ENCODE measurements around the gene CALR. TPM values are rescaled to one million over a fixed set of nuclear protein-coding genes. Genes with fewer than 3 reads are reported as not detected.
"Not testable (repeated sequence)": the region's sequence is repeated elsewhere in the genome, so short reads cannot be mapped to it uniquely, and the experiment has no call there.

The CALR gene
- total RNA-seq, 3 donors from 2014 or later = 1,489 to 1,621 (median 1,575) TPM

DNA sequence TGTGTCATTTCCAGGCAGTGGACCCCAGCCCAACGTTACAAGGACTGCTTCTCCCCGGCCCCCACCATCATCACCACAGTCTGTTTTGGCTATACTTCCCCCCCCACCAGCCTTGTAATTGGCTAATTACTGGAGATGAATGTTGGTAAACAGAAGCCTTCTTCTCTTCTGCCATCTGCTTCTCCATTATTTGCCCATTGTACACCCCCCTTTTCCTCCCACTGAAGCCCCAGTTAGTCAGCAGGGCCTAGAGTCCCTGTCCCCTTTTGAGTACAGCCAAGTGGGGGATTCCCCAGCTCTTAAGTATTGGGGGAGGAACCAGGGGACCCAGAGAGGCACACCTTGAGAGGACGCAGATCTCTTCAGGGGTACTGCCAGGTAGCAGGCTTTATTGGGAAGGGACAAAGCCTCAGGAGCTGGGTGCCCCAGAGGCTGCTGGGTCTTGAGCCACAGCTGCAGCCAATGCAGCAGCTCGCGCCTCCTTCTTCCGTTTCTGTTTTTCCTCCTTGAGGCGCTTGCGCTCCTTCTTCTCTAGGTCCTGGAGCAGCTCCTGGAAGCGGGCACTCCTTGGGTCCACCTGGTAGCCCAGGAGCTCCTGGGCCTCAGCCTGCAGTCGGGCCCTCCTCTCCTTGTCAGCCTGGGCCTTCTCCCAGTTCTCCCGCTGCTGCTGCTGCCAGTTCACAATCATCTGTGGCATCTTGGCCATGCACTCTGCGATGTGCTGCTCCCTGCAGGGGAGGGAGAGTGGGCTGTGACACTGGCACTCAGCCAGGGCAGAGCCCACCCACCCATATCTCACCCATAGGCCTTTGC, 15.6 kb downstream of the CALR start:
- H3K4me3 Mint-ChIP-seq = peak overlapping the region; percentile 54
- ATAC-seq = peak; percentile 19 to 20

DNA sequence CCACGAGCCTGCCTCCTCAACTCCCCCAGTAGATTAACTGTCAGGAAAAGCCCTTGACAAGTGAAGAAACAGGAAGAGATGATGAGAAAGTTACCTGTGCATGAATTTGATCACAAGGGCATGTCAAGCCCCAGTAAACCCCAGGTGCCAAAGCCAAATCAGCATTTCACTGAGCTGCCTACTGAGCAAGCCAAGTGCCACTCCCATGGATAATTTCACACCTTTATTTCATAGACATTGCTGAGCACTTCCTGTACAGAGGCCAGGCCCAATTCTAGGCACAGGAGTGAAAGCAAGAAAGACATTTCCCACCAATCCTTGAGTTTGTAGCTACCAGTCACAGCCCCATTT, 16.2 kb downstream of the CALR start:
- Mint-ChIP-seq H3K9me3 (no peaks in the 10 kb centered on the region), H3K36me3 (ENCODE audit: insufficient read depth) (peaks cover 33% of the 10 kb centered on the region), H3K27me3 (ENCODE audit: low read depth) (no peaks in the 10 kb centered on the region), H3K4me1 (ENCODE audit: low read depth) (peaks cover 32% of the 10 kb centered on the region), H3K4me3 (peak overlapping the region; percentile 54)
- DNase-seq (no peak), ATAC-seq (no peak)

More for the DNA sequence above, 15.6 kb downstream of the CALR start:
- DNase-seq = no peak
- Mint-ChIP-seq H3K9me3 (no peaks in the 10 kb centered on the region), H3K4me1 (ENCODE audit: low read depth) (peaks cover 32% of the 10 kb centered on the region), H3K36me3 (ENCODE audit: insufficient read depth) (peaks cover 34% of the 10 kb centered on the region), H3K27me3 (ENCODE audit: low read depth) (no peaks in the 10 kb centered on the region)

DNA sequence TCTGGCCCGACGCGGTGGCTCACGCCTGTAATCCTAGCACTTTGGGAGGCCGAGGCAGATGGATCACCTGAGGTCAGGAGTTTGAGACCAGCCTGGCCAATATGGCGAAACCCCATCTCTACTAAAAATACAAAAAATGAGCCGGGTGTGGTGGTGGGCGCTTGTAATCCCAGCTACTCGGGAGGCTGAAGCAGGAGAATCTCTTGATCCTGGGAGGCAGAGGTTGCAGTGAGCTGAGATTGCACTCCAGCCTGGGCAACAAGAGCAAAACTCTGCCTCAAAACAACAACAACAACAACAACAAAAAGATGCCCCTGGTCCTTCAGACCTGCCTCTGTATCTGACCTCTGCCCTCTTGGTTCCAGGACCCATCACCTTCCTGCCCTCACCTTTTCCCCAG, 17.2 kb downstream of the CALR start:
- Mint-ChIP-seq H3K36me3 (ENCODE audit: insufficient read depth) (peaks cover 26% of the 10 kb centered on the region), H3K4me1 (ENCODE audit: low read depth) (peaks cover 32% of the 10 kb centered on the region), H3K4me3 (peak overlapping the region; percentile 91)
- not testable (repeated sequence) for ATAC-seq; DNase-seq; H3K9me3 Mint-ChIP-seq; H3K27me3 Mint-ChIP-seq (ENCODE audit: low read depth)

DNA sequence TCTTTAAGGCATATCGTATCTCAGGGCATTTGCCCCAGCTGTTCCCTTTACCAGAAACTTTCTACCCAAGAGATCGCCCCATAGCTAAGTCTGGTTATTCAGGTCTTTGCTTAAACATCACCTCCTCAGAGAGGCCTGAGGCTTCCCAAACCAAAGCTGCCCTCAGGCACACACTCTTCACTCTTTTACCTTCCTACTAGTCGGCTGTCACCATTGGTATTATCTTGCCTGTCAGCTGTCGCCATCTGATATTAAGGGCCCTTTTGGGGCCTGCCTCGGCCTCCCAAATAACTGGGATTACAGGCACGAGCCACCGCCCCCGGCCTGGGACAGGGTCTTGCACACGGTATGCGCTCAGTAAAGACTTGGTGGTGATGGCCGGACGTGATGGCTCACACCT, 17.6 kb downstream of the CALR start:
- H3K9me3 Mint-ChIP-seq = no peaks in the 10 kb centered on the region
- H3K4me1 Mint-ChIP-seq (ENCODE audit: low read depth) = peaks cover 32% of the 10 kb centered on the region
- ATAC-seq (no peak), DNase-seq (no peak)
- H3K27me3 Mint-ChIP-seq (ENCODE audit: low read depth) = peaks cover 2% of the 10 kb centered on the region
- H3K36me3 Mint-ChIP-seq (ENCODE audit: insufficient read depth) = peaks cover 26% of the 10 kb centered on the region
- peak overlapping the region; percentile 91 for H3K4me3 Mint-ChIP-seq

DNA sequence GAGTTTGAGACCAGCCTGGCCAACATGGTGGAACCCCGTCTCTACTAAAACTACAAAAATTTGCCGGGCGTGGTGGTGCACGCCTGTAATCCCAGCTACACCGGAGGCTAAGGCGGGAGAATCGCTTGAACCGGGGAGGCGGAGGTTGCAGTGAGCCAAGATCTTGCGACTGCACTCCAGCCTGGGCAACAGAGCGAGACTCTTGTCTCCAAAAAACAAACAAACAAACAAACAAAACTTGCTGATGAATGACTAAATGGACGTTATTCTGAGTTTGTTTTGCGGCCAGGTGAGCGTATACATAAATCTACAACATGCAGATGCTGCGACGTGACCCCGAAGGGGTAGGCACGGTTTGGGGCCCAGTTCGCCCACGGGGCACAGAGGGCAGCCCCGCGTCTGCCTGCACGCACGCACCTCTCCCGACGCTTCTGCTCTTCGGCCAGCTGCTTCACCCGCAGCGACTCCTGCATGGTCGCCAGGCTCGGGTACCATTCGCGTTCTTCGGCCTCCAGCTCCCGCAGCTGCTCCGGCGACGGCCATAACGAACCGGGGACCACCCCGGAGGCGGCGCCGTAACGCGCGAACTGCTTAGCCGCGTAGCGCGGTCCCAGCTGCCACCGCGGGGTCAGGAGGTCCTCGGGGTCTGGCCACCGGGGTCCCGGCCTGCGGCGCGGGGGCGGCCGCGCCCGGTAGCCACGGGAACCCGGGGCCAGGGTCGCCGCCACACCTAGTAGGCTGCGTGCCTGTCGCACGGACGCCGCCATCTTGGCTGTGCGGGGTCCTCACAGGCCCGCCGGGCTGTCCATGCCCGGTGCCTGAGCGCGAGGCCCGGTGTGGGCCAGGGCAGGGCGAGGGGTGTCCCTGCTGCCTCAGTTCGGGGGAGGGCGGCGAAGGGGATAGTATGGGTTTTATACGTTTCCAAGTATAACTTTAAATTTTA, 18.3 kb downstream of the CALR start, which contains the start of gene GADD45GIP1:
GADD45GIP1 (minus strand) TSS at position 778 of the 943 bp plus-strand sequence; CDS start at position 767, 11 bp downstream.
- peak within 1 kb of the TSS; percentile 91 for H3K4me3 Mint-ChIP-seq
- DNase-seq (peak; percentile 79), ATAC-seq (peak; percentile 96 to 97)
- H3K9me3 Mint-ChIP-seq = no peaks in the 10 kb centered on the region
- peaks cover 20% of the 10 kb centered on the region for H3K36me3 Mint-ChIP-seq (ENCODE audit: insufficient read depth)
- H3K4me1 Mint-ChIP-seq (ENCODE audit: low read depth) = peaks cover 32% of the 10 kb centered on the region
- peaks cover 2% of the 10 kb centered on the region for H3K27me3 Mint-ChIP-seq (ENCODE audit: low read depth)

DNA sequence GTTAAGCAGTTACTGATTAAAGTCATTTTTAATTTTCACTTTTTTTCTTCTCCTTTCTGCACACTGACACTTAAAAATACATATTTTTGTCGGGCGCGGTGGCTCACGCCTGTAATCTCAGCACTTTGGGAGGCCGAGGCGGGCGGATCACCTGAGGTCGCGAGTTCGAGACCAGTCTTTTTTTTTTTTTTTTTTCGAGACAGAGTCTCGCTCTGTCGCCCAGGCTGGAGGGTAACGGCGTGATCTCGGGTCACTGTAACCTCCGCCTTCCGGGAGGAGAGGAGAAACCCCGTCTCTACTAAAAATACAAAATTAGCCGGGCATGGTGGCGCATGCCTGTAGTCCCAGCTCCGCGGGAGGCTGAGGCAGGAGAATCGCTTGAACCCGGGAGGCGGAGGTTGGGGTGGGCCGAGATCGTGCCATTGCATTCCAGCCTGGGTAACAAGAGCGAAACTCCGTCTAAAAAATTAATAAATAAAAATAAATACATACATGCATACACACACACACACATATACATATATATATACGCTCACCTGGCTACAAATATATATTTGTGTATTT, 19.1 kb downstream of the CALR start:
- Mint-ChIP-seq H3K4me1 (ENCODE audit: low read depth) (peaks cover 32% of the 10 kb centered on the region), H3K4me3 (peak overlapping the region; percentile 86), H3K36me3 (ENCODE audit: insufficient read depth) (peaks cover 17% of the 10 kb centered on the region)
- H3K27me3 Mint-ChIP-seq (ENCODE audit: low read depth); DNase-seq; H3K9me3 Mint-ChIP-seq: not testable (repeated sequence)
- peak; percentile 1 to 6 for ATAC-seq

DNA sequence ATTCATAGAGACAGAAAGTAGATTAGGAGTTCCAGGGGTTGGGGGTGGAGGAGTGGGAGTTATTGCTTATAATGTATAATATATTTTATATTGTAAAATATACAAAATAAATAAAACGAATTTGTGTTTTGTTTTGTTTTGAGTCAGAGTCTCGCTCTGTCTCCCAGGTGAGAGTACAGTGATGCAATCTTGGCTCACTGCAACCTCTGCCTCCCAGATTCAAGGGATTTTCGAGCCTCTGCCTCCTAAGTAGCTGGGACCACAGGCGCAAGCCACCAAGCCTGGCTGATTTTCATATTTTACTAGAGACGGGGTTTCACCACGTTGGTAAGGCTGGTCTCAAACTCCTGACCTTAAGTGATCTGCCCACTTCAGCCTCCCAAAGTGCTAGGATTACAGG, 21.1 kb downstream of the CALR start:
- Mint-ChIP-seq H3K36me3 (ENCODE audit: insufficient read depth) (peaks cover 6% of the 10 kb centered on the region), H3K27me3 (ENCODE audit: low read depth) (peaks cover 2% of the 10 kb centered on the region), H3K4me1 (ENCODE audit: low read depth) (peaks cover 23% of the 10 kb centered on the region), H3K4me3 (no peak overlapping the region), H3K9me3 (no peaks in the 10 kb centered on the region)
- ATAC-seq (no peak), DNase-seq (no peak)

DNA sequence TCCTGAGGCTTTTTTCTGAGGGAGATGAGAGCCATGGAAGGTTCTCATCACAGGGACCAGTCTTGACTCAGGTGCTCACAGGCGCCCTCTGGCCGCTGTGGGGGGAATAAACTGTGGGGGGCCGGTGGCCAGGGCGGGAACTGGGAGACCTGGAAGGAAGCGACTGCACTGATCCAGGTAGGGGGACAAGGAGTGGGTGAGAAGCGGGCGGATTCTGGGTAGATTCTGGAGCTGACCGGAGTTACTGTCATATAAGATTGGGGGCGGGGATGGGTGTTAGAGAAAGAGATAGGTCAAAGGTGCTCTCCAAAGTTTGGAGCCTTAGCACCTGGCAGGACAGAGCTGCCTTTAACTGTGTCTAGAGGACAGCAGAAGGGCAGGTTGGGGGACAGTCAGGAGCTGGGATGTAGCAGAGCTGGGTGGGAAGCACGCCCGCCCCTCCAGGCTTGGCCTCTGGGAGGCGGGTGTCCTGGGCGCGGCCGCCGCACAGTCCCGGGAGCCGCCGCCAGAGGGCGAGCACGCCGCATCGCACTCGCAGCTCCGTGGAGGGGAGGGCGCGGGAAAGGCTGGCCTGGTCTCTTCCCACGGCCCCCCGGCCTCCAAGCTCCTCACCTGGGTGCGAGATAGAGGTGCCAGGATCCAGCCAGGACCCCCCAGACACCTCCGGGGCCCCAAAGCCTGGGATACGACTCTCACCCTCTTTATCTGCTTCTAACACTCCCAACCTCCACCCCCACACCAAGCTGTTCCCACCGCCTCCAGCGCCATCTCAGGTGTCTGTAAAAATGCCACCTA, 26.8 kb downstream of the CALR start:
- Mint-ChIP-seq H3K27me3 (ENCODE audit: low read depth) (peaks cover under 1% of the 10 kb centered on the region), H3K4me1 (ENCODE audit: low read depth) (peaks cover 11% of the 10 kb centered on the region), H3K4me3 (peak overlapping the region; percentile 84), H3K36me3 (ENCODE audit: insufficient read depth) (no peaks in the 10 kb centered on the region), H3K9me3 (no peaks in the 10 kb centered on the region)
- ATAC-seq (peak; percentile 97 to 99), DNase-seq (peak; percentile 77)

DNA sequence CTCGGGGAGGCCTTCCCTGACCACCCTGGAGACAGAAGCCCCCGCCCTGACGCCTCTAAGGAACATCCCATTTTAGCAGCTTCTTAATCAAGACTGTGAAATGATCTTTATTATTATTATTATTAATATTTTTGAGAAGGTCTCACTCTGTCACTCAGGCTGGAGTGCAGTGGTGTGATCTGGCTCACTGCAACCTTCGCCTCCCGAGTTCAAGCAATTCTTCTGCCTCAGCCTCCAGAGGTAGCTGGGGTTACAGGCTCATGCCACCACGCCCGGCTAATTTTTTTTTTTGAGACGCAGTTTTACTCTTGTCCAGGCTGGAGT, 27.4 kb downstream of the CALR start:
- peak overlapping the region; percentile 61 for H3K4me3 Mint-ChIP-seq
- H3K27me3 Mint-ChIP-seq (ENCODE audit: low read depth) = no peaks in the 10 kb centered on the region
- peaks cover 15% of the 10 kb centered on the region for H3K4me1 Mint-ChIP-seq (ENCODE audit: low read depth)
- no peak for DNase-seq
- H3K36me3 Mint-ChIP-seq (ENCODE audit: insufficient read depth) = no peaks in the 10 kb centered on the region
- no peaks in the 10 kb centered on the region for H3K9me3 Mint-ChIP-seq
- ATAC-seq = no peak

DNA sequence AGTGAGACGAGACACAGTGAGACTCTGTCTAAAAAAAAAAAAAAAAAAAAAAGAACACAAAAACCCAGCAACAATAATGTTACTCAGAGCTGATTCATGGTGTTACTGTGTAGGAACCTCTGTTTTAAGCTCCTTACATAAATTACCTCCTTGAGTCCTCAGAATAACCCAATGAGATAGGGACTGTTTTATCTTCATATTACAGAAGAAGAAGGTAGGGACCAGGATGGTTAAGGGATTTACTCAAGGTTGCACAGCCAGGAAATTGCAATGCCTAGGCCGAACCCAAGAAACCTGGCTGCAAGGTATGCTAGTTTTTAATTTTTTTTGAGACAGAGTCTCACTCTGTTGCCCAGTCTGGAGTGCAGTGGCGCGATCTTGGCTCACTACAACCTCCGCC, 29.5 kb downstream of the CALR start:
- no peaks in the 10 kb centered on the region for H3K36me3 Mint-ChIP-seq (ENCODE audit: insufficient read depth)
- H3K27me3 Mint-ChIP-seq (ENCODE audit: low read depth) = no peaks in the 10 kb centered on the region
- ATAC-seq (no peak), DNase-seq (no peak)
- H3K4me3 Mint-ChIP-seq = no peak overlapping the region
- H3K9me3 Mint-ChIP-seq = no peaks in the 10 kb centered on the region
- peaks cover 15% of the 10 kb centered on the region for H3K4me1 Mint-ChIP-seq (ENCODE audit: low read depth)

DNA sequence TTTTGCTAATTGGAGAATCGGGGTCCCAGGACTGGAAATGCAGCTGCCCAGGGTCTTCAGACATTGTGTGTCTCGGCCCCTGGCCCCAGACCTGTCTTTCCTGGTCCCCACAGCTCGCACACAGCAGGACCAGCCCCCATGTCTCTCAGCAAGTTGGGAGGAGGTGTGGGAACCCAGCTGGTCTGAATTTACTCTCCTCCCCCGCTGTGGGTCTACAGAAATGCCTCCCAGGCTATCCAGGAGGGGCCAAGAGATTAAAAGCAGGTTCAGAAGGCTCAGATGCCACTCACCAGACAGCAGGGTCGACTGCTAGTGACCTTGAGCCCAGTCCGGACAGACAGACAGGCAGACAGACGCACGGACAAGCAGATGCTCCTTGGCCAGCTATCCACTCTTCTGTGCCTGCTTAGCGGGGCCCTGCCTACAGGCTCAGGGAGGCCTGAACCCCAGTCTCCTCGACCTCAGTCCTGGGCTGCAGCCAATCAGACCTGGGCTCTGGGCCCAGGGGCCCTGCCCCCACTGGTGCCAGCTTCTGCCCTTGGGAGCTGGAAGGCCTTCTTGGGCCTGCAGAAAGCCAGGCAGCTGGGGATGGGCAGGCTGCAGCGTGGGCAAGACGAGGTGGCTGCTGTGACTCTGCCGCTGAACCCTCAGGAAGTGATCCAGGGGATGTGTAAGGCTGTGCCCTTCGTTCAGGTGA, 31.0 kb downstream of the CALR start, which contains the start of gene DAND5:
DAND5 (plus strand) TSS at position 285 of the 697 bp plus-strand sequence; CDS start at position 370, 85 bp downstream.
- Mint-ChIP-seq H3K9me3 (no peaks in the 10 kb centered on the region), H3K27me3 (ENCODE audit: low read depth) (peaks cover 1% of the 10 kb centered on the region), H3K4me3 (no peak within 1 kb of the TSS), H3K4me1 (ENCODE audit: low read depth) (peaks cover 15% of the 10 kb centered on the region), H3K36me3 (ENCODE audit: insufficient read depth) (no peaks in the 10 kb centered on the region)
- ATAC-seq (no peak), DNase-seq (no peak)

DNA sequence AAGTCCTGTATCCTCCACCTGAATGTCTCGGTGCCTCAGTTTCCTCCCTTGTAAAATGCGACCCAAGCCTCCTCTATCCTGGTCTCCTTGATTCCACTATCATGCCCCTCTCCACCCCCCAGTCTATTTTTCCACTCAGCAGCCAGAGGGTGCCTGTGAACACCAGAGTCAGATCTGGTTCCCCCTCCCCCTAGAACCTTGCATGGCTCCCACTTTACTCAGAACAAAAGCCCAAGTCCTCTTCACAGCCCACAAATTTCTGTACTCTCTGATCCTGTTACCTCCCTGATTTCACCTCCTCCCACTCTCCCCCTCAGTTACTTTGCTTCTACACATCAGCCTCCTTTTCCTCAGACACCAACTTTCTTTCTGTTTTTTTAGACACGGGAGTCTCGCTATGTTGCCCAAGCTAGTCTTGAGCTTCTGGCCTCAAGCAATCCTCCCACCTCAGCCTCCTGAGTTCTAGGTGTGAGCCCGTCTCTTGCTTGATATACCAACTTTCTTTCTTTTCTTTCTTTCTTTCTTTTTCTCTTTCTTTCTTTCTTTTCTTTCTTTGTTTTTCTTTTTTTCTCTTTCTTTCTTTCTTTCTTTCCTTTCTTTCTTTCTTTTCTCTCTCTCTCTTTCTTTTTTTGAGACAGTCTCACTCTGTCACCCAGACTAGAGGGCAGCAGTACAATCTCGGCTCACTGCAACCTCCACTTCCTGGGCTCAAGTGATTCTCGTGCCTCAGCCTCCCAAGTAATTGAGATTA, 31.8 kb downstream of the CALR start:
- Mint-ChIP-seq H3K4me1 (ENCODE audit: low read depth) (peaks cover 11% of the 10 kb centered on the region), H3K9me3 (no peaks in the 10 kb centered on the region), H3K27me3 (ENCODE audit: low read depth) (peaks cover 1% of the 10 kb centered on the region), H3K4me3 (no peak overlapping the region), H3K36me3 (ENCODE audit: insufficient read depth) (no peaks in the 10 kb centered on the region)
- DNase-seq (no peak), ATAC-seq (no peak)

DNA sequence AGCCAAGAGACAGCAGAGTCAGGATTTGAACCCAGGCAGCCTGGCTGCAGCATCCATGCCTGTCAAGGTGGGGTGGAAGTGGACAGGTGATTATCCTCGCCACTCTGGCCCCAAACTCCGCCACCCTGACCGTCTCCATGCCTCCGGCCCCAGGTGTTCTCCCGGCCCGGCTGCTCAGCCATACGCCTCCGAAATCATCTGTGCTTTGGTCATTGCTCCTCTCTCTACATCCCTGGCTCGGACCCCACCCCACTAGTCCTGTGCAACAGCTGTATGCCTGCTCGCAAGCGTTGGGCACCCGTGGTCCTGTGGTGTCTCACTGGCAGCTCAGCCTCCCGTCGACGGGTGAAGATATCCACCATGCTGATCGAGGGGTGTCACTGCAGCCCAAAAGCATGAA, 34.8 kb downstream of the CALR start:
- Mint-ChIP-seq H3K4me3 (no peak overlapping the region), H3K27me3 (ENCODE audit: low read depth) (peaks cover 10% of the 10 kb centered on the region), H3K36me3 (ENCODE audit: insufficient read depth) (no peaks in the 10 kb centered on the region), H3K4me1 (ENCODE audit: low read depth) (peaks cover 10% of the 10 kb centered on the region), H3K9me3 (no peaks in the 10 kb centered on the region)
- ATAC-seq = no peak
- DNase-seq = no peak

Measured in activated T-cell treated with anti-CD3 and anti-CD28 coated beads, Interleukin-2, amount 50 U/mL, for 4 hours (primary cell).